HCT116 (cell line): ENCODE results near the gene NDST3.

Experiments used
- EGR1 ChIP-seq: IDR thresholded peaks from 2 replicates; pipeline ENCODE4 v1.6.1; 2012; ENCODE audit warnings: low read depth
- EZH2 ChIP-seq: fragments of 200-600 bp; sonication (generic); IDR thresholded peaks from 2 replicates; pipeline ENCODE4 v1.6.1; 2017; ENCODE audit warnings: antibody characterized with exemption, mixed run types
- EZH2phosphoT487 ChIP-seq: fragments of 200-600 bp; IDR thresholded peaks from 2 replicates; pipeline ENCODE4 v1.6.1; 2018; ENCODE audit warnings: antibody characterized with exemption, borderline replicate concordance
- POLR2A ChIP-seq: IDR thresholded peaks from 2 replicates; pipeline ENCODE4 v1.7.0; 2011; ENCODE audit warnings: borderline replicate concordance; ENCODE audit not compliant: insufficient read depth, insufficient read length; ENCODE audit errors: extremely low read depth
- POLR2AphosphoS5 ChIP-seq: IDR thresholded peaks from 2 replicates; pipeline ENCODE4 v1.6.1; 2011; ENCODE audit warnings: mild to moderate bottlenecking, low read depth, low read length, moderate library complexity
- RAD21 ChIP-seq: IDR thresholded peaks from 2 replicates; pipeline ENCODE4 v1.6.1; 2012; ENCODE audit warnings: low read depth, mild to moderate bottlenecking
- SP1 ChIP-seq: IDR thresholded peaks from 2 replicates; pipeline ENCODE4 v1.6.1; 2012; ENCODE audit warnings: low read depth
- SRF ChIP-seq: IDR thresholded peaks from 2 replicates; pipeline ENCODE4 v1.6.1; 2012; ENCODE audit warnings: low read depth
- TCF7L2 ChIP-seq: IDR thresholded peaks from 2 replicates; pipeline ENCODE4 v1.7.0; 2011; ENCODE audit warnings: borderline replicate concordance, inconsistent platforms; ENCODE audit not compliant: insufficient read depth, insufficient read length; ENCODE audit errors: extremely low read depth
- YY1 ChIP-seq: IDR thresholded peaks from 2 replicates; pipeline ENCODE4 v1.6.1; 2011; ENCODE audit warnings: low read length, low read depth, moderate library complexity, mild to moderate bottlenecking; ENCODE audit not compliant: insufficient replicate concordance; ENCODE audit errors: extremely low read depth
- TF ChIP-seq, protein P1 (sequence below), 3 experiments: fragments of 200-600 bp in 1 of 3; sonication (generic) in 1 of 3; IDR thresholded peaks in 2 of 3; conservative IDR thresholded peaks in 1 of 3; 2 replicates each; pipeline ENCODE4 v1.5.1; 2012 to 2017; ENCODE audit warnings: low read depth in 2 of 3, low read length in 2 of 3, antibody characterized with exemption in 1 of 3, borderline replicate concordance in 1 of 3, control low read depth in 1 of 3, mild to moderate bottlenecking in 1 of 3, mixed read lengths in 1 of 3, mixed run types in 1 of 3, moderate library complexity in 1 of 3; ENCODE audit not compliant: insufficient read depth in 1 of 3
- TF ChIP-seq, protein P2 (sequence below): IDR thresholded peaks from 2 replicates; pipeline ENCODE4 v1.6.1; 2012; ENCODE audit warnings: low read depth
- TF ChIP-seq, protein P3 (sequence below): IDR thresholded peaks from 2 replicates; pipeline ENCODE4 v1.6.1; 2011; ENCODE audit warnings: mild to moderate bottlenecking, low read length, moderate library complexity; ENCODE audit not compliant: insufficient replicate concordance; ENCODE audit errors: extremely low read depth
- TF ChIP-seq, protein P4 (sequence below): IDR thresholded peaks from 2 replicates; pipeline ENCODE4 v1.6.1; 2012

DNA sequence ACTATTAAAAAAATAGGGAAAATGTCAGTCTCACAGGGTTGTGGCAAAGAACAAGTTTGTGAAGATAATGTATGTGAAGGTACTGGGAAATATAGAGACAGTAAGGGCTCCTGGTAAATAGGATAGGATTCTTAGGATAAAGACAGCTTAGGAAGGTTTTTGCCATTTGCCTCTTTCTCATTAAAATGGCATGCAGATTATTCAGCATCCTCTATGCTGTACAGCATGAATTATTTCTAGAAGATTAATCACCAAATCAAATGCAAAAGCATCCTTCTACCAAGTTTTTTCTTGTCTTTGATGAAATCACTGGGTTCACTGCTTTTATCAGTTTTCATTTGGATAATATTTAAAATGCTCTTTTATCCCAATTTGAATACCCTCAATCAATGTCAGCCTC lies 142.8 kb downstream of the NDST3 start:
- TF ChIP-seq POLR2AphosphoS5 (no peak), EZH2 (no peak), RAD21 (no peak), POLR2A (no peak), SP1 (no peak), YY1 (no peak), TCF7L2 (no peak), EZH2phosphoT487 (no peak), SRF (no peak), EGR1 (no peak)
- TF ChIP-seq, protein P1, sequence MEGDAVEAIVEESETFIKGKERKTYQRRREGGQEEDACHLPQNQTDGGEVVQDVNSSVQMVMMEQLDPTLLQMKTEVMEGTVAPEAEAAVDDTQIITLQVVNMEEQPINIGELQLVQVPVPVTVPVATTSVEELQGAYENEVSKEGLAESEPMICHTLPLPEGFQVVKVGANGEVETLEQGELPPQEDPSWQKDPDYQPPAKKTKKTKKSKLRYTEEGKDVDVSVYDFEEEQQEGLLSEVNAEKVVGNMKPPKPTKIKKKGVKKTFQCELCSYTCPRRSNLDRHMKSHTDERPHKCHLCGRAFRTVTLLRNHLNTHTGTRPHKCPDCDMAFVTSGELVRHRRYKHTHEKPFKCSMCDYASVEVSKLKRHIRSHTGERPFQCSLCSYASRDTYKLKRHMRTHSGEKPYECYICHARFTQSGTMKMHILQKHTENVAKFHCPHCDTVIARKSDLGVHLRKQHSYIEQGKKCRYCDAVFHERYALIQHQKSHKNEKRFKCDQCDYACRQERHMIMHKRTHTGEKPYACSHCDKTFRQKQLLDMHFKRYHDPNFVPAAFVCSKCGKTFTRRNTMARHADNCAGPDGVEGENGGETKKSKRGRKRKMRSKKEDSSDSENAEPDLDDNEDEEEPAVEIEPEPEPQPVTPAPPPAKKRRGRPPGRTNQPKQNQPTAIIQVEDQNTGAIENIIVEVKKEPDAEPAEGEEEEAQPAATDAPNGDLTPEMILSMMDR (IDR thresholded peaks at IDR 0.05 in 2 of 3, conservative IDR thresholded peaks at IDR 0.05 in 1 of 3; ENCODE audit: borderline replicate concordance in 1 of 3, insufficient read depth in 1 of 3, low read depth in 2 of 3, low read length in 2 of 3), result no peak
- TF ChIP-seq, protein P2, sequence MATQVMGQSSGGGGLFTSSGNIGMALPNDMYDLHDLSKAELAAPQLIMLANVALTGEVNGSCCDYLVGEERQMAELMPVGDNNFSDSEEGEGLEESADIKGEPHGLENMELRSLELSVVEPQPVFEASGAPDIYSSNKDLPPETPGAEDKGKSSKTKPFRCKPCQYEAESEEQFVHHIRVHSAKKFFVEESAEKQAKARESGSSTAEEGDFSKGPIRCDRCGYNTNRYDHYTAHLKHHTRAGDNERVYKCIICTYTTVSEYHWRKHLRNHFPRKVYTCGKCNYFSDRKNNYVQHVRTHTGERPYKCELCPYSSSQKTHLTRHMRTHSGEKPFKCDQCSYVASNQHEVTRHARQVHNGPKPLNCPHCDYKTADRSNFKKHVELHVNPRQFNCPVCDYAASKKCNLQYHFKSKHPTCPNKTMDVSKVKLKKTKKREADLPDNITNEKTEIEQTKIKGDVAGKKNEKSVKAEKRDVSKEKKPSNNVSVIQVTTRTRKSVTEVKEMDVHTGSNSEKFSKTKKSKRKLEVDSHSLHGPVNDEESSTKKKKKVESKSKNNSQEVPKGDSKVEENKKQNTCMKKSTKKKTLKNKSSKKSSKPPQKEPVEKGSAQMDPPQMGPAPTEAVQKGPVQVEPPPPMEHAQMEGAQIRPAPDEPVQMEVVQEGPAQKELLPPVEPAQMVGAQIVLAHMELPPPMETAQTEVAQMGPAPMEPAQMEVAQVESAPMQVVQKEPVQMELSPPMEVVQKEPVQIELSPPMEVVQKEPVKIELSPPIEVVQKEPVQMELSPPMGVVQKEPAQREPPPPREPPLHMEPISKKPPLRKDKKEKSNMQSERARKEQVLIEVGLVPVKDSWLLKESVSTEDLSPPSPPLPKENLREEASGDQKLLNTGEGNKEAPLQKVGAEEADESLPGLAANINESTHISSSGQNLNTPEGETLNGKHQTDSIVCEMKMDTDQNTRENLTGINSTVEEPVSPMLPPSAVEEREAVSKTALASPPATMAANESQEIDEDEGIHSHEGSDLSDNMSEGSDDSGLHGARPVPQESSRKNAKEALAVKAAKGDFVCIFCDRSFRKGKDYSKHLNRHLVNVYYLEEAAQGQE, result no peak
- TF ChIP-seq, protein P3, sequence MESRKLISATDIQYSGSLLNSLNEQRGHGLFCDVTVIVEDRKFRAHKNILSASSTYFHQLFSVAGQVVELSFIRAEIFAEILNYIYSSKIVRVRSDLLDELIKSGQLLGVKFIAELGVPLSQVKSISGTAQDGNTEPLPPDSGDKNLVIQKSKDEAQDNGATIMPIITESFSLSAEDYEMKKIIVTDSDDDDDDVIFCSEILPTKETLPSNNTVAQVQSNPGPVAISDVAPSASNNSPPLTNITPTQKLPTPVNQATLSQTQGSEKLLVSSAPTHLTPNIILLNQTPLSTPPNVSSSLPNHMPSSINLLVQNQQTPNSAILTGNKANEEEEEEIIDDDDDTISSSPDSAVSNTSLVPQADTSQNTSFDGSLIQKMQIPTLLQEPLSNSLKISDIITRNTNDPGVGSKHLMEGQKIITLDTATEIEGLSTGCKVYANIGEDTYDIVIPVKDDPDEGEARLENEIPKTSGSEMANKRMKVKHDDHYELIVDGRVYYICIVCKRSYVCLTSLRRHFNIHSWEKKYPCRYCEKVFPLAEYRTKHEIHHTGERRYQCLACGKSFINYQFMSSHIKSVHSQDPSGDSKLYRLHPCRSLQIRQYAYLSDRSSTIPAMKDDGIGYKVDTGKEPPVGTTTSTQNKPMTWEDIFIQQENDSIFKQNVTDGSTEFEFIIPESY, result no peak
- TF ChIP-seq, protein P4, sequence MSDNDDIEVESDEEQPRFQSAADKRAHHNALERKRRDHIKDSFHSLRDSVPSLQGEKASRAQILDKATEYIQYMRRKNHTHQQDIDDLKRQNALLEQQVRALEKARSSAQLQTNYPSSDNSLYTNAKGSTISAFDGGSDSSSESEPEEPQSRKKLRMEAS, result no peak
